Measurements from ENCODE around the gene IL17D.

The IL17D gene

DNA sequence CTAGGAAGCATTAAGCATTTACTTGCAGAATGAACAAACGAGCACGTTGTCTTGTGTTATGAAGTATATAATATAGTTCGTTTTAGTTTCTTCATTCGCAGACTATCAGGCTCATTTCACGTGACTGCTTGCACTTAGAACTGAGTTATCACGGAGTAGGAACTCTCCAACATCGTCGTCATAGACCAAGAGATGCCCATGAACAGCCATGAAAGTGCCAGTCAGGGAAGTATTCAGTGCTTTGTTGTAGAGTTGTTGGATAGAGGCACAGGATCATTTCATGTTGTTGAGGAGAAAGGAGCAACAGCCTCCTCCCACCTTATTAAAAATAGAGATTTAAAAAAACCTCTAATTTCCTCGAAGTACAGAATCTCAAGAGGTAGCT lies 977 bp upstream of the IL17D start:
- H3K4me3 ChIP-seq (ENCODE audit: low read depth, low read length) = peak overlapping the region; percentile 67
- TF ChIP-seq CTCF (conservative IDR thresholded peaks at IDR 0.05; ENCODE audit: low read depth, low read length) = no peak
- no peak for DNase-seq (ENCODE audit: low read depth)

- peak; percentile 84 for DNase-seq (ENCODE audit: low read depth)
- H3K4me3 ChIP-seq (ENCODE audit: low read depth, low read length) = peak overlapping the region; percentile 67
- TF ChIP-seq CTCF (conservative IDR thresholded peaks at IDR 0.05; ENCODE audit: low read depth, low read length) = peak; percentile 44
Measured at GRCh38 chr13:20703780-20704458, 420 bp downstream of the IL17D start.

DNA sequence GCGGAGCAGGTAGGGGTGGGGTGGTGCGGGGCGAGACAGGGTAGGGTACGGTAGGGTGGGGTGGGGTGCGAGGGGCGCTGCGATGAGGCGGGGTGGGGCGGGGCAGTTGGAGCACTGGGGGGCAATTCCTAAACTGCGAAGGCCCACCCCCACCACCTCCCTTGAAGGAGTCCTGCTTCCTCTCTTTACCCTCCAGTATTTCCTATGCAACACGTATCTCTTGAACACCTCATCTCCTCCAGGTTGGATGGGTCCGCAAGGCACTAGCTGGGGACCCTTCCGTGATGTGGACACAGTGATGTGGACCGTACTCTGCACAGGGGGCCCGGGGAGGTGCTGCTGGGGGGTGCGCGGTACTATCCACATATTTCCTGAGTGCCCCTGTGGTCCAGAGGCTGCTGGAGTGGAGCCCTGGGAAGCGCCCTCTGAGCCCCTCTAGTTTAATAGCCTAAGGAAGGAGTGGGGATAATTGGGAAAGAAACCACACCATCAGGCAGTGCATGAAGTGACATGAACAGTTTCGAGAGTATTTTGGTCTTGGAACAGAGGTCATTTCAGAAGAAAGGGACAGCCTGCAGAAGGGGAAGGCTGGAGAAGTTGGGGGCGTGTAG lies 1.1 kb downstream of the IL17D start:
- DNase-seq (ENCODE audit: low read depth) = no peak
- TF ChIP-seq CTCF (conservative IDR thresholded peaks at IDR 0.05; ENCODE audit: low read depth, low read length) = no peak
- peak overlapping the region; percentile 67 for H3K4me3 ChIP-seq (ENCODE audit: low read depth, low read length)

DNA sequence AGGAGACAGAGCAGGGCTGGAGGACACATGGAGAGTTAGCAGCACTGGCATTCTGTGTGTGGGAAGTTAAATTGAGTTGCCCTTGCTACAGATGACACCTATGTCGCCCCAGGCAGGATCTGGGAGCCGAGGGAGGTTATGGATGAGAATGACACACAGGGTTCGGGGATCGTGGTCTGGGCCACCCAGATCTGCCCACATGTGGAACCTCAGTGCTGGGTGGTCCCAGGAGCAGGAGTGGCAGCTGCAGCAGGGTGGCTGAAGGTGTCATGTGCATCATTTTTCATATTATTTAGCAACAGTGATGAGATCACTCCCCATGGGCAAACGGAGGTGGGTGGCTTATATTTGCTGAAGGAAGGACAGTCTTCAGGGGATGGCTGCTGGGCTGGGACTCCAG lies 3.2 kb downstream of the IL17D start:
- H3K4me3 ChIP-seq (ENCODE audit: low read depth, low read length) = no peak overlapping the region
- no peak for DNase-seq (ENCODE audit: low read depth)
- TF ChIP-seq CTCF (conservative IDR thresholded peaks at IDR 0.05; ENCODE audit: low read depth, low read length) = no peak

GRCh38 chr13:20708216-20708615 lies 4.7 kb downstream of the IL17D start:
- no peak for TF ChIP-seq CTCF (conservative IDR thresholded peaks at IDR 0.05; ENCODE audit: low read depth, low read length)
- H3K4me3 ChIP-seq (ENCODE audit: low read depth, low read length) = no peak overlapping the region
- DNase-seq (ENCODE audit: low read depth) = no peak

DNA sequence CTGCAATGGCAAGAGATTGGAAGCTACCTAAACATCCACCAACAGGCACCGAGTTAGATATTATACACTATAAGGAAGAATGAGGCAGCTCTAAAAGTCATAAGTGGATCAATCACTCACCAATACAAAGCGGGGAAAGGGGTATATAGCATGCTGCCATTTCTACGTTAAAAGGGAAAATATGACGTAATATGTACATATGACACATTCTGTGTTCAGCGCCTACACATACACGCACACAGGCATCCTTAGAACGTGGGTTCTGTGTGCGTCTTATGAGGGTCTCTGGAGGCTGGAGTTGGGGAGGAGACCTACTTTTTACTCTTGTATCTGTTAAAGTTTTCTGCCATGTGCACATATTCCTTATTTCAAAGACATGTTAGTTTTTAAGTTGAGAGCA lies 5.9 kb downstream of the IL17D start:
- H3K4me3 ChIP-seq (ENCODE audit: low read depth, low read length) = no peak overlapping the region
- no peak for TF ChIP-seq CTCF (conservative IDR thresholded peaks at IDR 0.05; ENCODE audit: low read depth, low read length)
- no peak for DNase-seq (ENCODE audit: low read depth)

DNA sequence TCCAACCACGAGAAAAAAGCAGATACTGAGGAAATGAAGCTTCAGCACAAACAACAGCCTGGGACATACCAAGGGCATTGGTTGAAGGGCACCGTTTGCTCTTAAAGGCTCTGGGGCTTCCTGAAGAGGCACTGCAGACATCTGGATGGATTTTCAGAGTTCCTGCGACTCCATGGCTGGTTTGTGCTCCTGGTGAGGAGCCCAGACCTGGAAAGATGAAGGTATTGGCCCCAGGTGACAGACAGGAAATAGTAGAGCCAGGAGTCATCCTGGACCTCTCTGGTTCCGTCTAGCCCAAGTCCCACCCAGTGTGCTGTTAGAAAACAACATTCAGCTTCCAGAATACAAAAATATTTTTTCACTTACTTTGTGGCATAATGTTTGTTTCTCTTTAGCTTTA lies 6.3 kb downstream of the IL17D start:
- no peak for DNase-seq (ENCODE audit: low read depth)
- no peak for TF ChIP-seq CTCF (conservative IDR thresholded peaks at IDR 0.05; ENCODE audit: low read depth, low read length)
- no peak overlapping the region for H3K4me3 ChIP-seq (ENCODE audit: low read depth, low read length)

Data from choroid plexus epithelial cell (primary cell).